Smooth muscle cell (in vitro differentiated cells): Measurements from ENCODE around the gene TYR. TPM values are rescaled to one million over a fixed set of nuclear protein-coding genes. Genes with fewer than 3 reads are reported as not detected.
"Not testable (repeated sequence)": the region's sequence is repeated elsewhere in the genome, so short reads cannot be mapped to it uniquely, and the experiment has no call there.

Experiments used
- DNase-seq: peaks from one replicate; lab custom pipeline; 2025; ENCODE audit not compliant: unreplicated experiment; lab: John Stamatoyannopoulos, UW
- H2AFZ ChIP-seq: fragments of 200-600 bp; sonication (generic); 2 replicates; pipeline ENCODE4 v1.6.0; 2016; ENCODE audit warnings: antibody characterized with exemption, low read depth, mild to moderate bottlenecking
- H3F3A ChIP-seq: fragments of 200-600 bp; sonication (generic); 2 replicates; pipeline ENCODE4 v1.6.0; 2017; ENCODE audit warnings: antibody characterized with exemption, low read depth
- H3K27ac ChIP-seq: fragments of 200-600 bp; sonication (generic); 2 replicates; pipeline ENCODE4 v1.5.1; 2016; ENCODE audit warnings: low read depth, mild to moderate bottlenecking
- H3K27me3 ChIP-seq: fragments of 200-600 bp; sonication (generic); 2 replicates; pipeline ENCODE4 v1.6.1; 2016; ENCODE audit warnings: low read depth, mild to moderate bottlenecking
- H3K36me3 ChIP-seq: fragments of 200-600 bp; sonication (generic); 2 replicates; pipeline ENCODE4 v1.5.1; 2016; ENCODE audit warnings: low read depth
- H3K4me1 ChIP-seq: fragments of 200-600 bp; sonication (generic); 2 replicates; pipeline ENCODE4 v1.5.1; 2016; ENCODE audit warnings: low read depth
- H3K4me2 ChIP-seq: fragments of 200-600 bp; sonication (generic); 2 replicates; pipeline ENCODE4 v1.6.0; 2016; ENCODE audit warnings: mild to moderate bottlenecking
- H3K4me3 ChIP-seq: fragments of 200-600 bp; sonication (generic); 2 replicates; pipeline ENCODE4 v1.5.1; 2016; ENCODE audit warnings: mild to moderate bottlenecking
- H3K79me2 ChIP-seq: fragments of 200-600 bp; sonication (generic); 2 replicates; pipeline ENCODE4 v1.6.0; 2016; ENCODE audit warnings: low read depth, mild to moderate bottlenecking
- H3K9ac ChIP-seq: fragments of 200-600 bp; sonication (generic); 2 replicates; pipeline ENCODE4 v1.6.0; 2016; ENCODE audit warnings: low read depth
- H3K9me3 ChIP-seq: fragments of 200-600 bp; sonication (generic); replicated peaks from 2 replicates; pipeline ENCODE4 v1.5.1; 2016; ENCODE audit warnings: low read depth
- H4K20me1 ChIP-seq: fragments of 200-600 bp; sonication (generic); 2 replicates; pipeline ENCODE4 v1.6.0; 2016; ENCODE audit warnings: low read depth
- CTCF ChIP-seq: fragments of 200-600 bp; sonication (generic); IDR thresholded peaks from 2 replicates; pipeline ENCODE4 v1.5.1; 2017; ENCODE audit warnings: borderline replicate concordance, mild to moderate bottlenecking, antibody characterized with exemption; ENCODE audit not compliant: insufficient read depth, poor library complexity, severe bottlenecking
- WGBS: methylation state at CpG from one replicate; pipeline ENCODE4 v1.1.7; 2016; ENCODE audit warnings: low lambda C conversion rate; 5-methylcytosine and 5-hydroxymethylcytosine counted together
- polyA plus RNA-seq: library from polyadenylated mRNA; unstranded; fragments of >200 nt; fragmentation: Nextera tagmentation; extraction: Ambion mirVana; gene quantifications from 2 replicates; pipeline ENCODE4 v1.2.1, GENCODE V29; 2016
- total RNA-seq: library from RNA; depleted of rRNA; stranded (reverse); fragments of >200 nt; gene quantifications from 2 replicates; pipeline ENCODE4 v1.2.3, GENCODE V29; 2014

The TYR gene
- total and polyA plus RNA-seq, 2 experiments from 2014 or later: not detected

DNA sequence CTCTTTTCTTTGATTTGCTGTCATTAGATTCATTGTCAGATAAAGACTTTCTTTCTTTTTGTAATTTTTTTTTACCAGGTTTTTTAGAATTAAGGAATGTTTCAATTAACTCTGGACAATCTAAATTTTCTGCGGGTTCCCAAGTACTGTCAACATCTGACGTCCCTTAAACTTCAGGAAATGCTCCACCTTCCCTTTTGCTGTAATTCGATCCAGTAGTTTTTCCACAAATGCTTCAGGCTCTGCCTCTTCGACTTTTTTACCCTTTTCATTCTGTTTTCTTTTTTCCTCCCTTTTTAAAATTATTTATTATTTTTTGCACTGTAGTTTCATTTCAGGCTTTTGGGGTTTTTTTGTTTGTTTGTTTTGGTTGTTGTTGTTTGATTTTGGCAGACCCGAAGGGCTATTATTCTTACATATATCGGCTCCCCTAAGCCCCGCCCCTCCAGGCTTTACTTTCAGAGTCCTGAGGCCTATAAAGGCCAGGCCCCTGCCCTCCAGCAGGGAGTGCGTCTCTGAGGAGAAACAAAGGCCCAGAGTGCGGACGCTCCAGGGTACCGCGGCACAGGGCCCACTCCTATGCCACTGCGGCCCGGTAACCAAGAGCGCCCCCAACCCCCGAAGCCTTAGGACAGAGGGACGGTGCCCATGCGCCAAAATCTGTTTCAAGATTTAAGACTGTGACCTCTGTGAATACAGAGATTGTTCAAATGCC lies 116.4 kb downstream of the TYR start:
- TF ChIP-seq CTCF: no peak
- no peaks in the 10 kb centered on the region for H3K36me3 ChIP-seq
- H3K4me3 ChIP-seq: peak overlapping the region; percentile 58
- WGBS: 19% methylated on average over 18 of the region's 18 CpGs
- H3K9me3 ChIP-seq: no peaks in the 10 kb centered on the region
- no peaks in the 10 kb centered on the region for H3K79me2 ChIP-seq
- H3K9ac ChIP-seq: peak overlapping the region; percentile 38
- peaks cover 4% of the 10 kb centered on the region for H3K4me1 ChIP-seq
- H3K27ac ChIP-seq: no peak overlapping the region
- no peaks in the 10 kb centered on the region for H3K27me3 ChIP-seq
- H3F3A ChIP-seq: peaks cover 3% of the 10 kb centered on the region
- H4K20me1 ChIP-seq: no peaks in the 10 kb centered on the region
- peak overlapping the region; percentile 86 for H3K4me2 ChIP-seq
- no peak for DNase-seq
- peak overlapping the region; percentile 85 for H2AFZ ChIP-seq

DNA sequence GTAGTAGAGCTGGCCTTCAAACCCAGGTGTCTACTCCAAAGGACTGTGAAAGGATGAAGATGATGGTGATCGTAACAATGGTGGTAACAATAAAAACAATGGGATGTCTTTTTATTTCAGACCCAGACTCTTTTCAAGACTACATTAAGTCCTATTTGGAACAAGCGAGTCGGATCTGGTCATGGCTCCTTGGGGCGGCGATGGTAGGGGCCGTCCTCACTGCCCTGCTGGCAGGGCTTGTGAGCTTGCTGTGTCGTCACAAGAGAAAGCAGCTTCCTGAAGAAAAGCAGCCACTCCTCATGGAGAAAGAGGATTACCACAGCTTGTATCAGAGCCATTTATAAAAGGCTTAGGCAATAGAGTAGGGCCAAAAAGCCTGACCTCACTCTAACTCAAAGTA lies 117.3 kb downstream of the TYR start:
- peak overlapping the region; percentile 85 for H2AFZ ChIP-seq
- H3F3A ChIP-seq, H3K9me3 ChIP-seq, H3K79me2 ChIP-seq, H3K27ac ChIP-seq, H3K4me3 ChIP-seq, H3K27me3 ChIP-seq, H3K4me2 ChIP-seq, H4K20me1 ChIP-seq, H3K9ac ChIP-seq, H3K4me1 ChIP-seq, DNase-seq, H3K36me3 ChIP-seq: not testable (repeated sequence)
- WGBS: 93% methylated on average over 7 of the region's 7 CpGs

DNA sequence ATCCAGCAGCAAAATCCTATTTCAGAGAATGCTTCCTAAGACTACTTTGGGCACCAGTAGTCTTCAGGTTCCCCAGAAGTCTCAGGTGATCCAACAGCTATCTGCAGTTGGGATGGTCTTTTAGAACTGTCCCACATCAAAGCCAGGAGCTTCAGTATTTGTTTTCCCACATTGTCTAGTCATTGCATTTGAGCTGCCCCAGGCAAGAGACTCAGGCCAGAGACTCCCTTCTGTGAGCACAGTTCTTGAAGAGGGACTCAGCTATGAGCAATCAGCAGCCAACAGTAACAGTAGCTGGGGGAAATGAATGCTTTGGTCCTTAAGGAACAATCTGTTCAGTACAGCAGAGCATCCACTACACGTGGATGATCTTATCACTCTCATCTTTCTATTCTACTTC lies 125.4 kb downstream of the TYR start:
- H3K9me3 ChIP-seq, H2AFZ ChIP-seq, DNase-seq, H3F3A ChIP-seq, H3K4me1 ChIP-seq, H3K4me2 ChIP-seq, H3K9ac ChIP-seq, H4K20me1 ChIP-seq, H3K4me3 ChIP-seq, H3K27me3 ChIP-seq, H3K27ac ChIP-seq, H3K79me2 ChIP-seq, H3K36me3 ChIP-seq: not testable (repeated sequence)
- 61% methylated on average over 1 of the region's 1 CpG for WGBS

GRCh38 chr11:89308272-89308671 lies 130.6 kb downstream of the TYR start:
- WGBS: 90% methylated on average over 1 of the region's 1 CpG

DNA sequence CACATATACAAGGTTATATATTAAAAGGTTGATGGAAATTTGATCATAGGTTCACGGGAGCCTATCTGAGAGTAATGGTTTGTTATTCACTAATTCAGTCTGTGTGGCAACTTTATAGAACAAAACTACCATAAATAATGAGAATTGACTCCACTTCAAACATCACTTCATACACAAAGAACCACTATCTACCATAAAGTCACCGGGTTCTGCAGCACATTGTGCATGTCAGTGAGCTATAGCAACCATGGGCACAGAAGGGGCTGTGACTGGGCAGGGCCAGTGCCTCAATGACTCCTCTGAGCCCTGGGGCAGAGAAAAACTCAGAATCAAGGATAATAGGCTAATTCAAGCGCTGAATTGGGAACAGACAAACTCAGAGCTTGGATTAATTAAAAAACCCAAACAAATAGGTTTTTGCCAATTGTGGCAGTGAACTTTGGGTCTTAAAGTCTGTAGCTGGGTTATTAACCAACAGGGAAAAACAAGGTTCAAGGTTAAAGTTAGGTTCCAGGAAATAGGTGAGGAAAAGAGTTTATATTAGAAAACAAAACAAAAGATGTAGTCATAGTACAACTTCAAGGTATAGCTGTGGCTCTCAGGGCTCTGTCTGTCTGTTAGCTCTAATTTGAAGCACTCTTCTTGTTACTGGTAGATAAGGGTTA lies 131.8 kb downstream of the TYR start:
- not testable (repeated sequence) for DNase-seq, H3K9me3 ChIP-seq, H3K4me3 ChIP-seq, H3K27me3 ChIP-seq, H3F3A ChIP-seq, H3K4me1 ChIP-seq, H3K79me2 ChIP-seq, H2AFZ ChIP-seq, H4K20me1 ChIP-seq, H3K4me2 ChIP-seq, H3K36me3 ChIP-seq, H3K27ac ChIP-seq, H3K9ac ChIP-seq
- WGBS: 95% methylated on average over 3 of the region's 3 CpGs

More at GRCh38 chr11:89308272-89308671, 130.6 kb downstream of the TYR start:
- H3K9me3 ChIP-seq, H3K36me3 ChIP-seq, DNase-seq, H3F3A ChIP-seq, H3K27ac ChIP-seq, H2AFZ ChIP-seq, H3K4me3 ChIP-seq, H3K79me2 ChIP-seq, H3K4me2 ChIP-seq, H3K27me3 ChIP-seq, H3K9ac ChIP-seq, H4K20me1 ChIP-seq, H3K4me1 ChIP-seq: not testable (repeated sequence)

GRCh38 chr11:89310607-89311006 lies 132.9 kb downstream of the TYR start:
- not testable (repeated sequence) for H3K9ac ChIP-seq, H3K79me2 ChIP-seq, DNase-seq, H3K4me1 ChIP-seq, H3F3A ChIP-seq, H3K27me3 ChIP-seq, H3K27ac ChIP-seq, H3K4me3 ChIP-seq, H3K9me3 ChIP-seq, H2AFZ ChIP-seq, H3K36me3 ChIP-seq, H3K4me2 ChIP-seq, H4K20me1 ChIP-seq
- 73% methylated on average over 3 of the region's 3 CpGs for WGBS
